Activated CD4-positive, alpha-beta T cell treated with anti-CD3 and anti-CD28 coated beads, Interleukin-2, amount 50 U/mL, for 1 hour (primary cell): Measurements from ENCODE around the gene DAZ4.
"Not testable (repeated sequence)": the region's sequence is repeated elsewhere in the genome, so short reads cannot be mapped to it uniquely, and the experiment has no call there.

ENCODE experiments used
- DNase-seq: peaks from one replicate; pipeline ENCODE4 v3.0.0-alpha.2; 2020

The DAZ4 gene, protein sequence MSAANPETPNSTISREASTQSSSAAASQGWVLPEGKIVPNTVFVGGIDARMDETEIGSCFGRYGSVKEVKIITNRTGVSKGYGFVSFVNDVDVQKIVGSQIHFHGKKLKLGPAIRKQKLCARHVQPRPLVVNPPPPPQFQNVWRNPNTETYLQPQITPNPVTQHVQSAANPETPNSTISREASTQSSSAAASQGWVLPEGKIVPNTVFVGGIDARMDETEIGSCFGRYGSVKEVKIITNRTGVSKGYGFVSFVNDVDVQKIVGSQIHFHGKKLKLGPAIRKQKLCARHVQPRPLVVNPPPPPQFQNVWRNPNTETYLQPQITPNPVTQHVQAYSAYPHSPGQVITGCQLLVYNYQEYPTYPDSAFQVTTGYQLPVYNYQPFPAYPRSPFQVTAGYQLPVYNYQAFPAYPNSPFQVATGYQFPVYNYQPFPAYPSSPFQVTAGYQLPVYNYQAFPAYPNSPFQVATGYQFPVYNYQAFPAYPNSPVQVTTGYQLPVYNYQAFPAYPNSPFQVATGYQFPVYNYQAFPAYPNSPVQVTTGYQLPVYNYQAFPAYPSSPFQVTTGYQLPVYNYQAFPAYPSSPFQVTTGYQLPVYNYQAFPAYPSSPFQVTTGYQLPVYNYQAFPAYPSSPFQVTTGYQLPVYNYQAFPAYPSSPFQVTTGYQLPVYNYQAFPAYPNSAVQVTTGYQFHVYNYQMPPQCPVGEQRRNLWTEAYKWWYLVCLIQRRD

DNA sequence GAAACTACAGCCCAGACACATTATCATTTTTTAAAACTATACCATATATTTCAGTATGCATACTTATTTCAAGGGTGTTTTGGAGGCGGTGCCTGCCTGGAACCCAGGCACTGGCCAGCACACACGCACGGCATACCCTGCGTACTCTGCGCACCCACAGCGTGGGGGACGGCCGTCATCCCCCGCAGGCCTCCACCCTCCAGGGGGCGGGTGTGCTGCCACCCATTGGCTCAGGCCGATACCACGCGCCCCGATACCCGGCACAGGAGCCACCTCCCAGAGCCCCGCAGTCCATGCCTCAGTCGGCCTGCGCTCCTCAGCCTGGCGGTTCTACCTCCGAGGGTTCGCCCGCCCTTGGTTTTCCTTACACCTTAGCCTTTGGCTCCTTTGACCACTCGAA, at the start of gene DAZ4:
Gene DAZ4 (plus strand): TSS at position 301 of the 400 bp plus-strand sequence. CDS start 208 bp downstream, outside the sequence.
- DNase-seq = not testable (repeated sequence)

DNA sequence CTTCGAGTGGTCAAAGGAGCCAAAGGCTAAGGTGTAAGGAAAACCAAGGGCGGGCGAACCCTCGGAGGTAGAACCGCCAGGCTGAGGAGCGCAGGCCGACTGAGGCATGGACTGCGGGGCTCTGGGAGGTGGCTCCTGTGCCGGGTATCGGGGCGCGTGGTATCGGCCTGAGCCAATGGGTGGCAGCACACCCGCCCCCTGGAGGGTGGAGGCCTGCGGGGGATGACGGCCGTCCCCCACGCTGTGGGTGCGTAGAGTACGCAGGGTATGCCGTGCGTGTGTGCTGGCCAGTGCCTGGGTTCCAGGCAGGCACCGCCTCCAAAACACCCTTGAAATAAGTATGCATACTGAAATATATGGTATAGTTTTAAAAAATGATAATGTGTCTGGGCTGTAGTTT, 20.4 kb upstream of the DAZ4 start, which contains the start of gene DAZ3:
Gene DAZ3 (minus strand): TSS at position 101 of the 400 bp plus-strand sequence. CDS start 208 bp downstream, outside the sequence.
- DNase-seq = not testable (repeated sequence)

DNA sequence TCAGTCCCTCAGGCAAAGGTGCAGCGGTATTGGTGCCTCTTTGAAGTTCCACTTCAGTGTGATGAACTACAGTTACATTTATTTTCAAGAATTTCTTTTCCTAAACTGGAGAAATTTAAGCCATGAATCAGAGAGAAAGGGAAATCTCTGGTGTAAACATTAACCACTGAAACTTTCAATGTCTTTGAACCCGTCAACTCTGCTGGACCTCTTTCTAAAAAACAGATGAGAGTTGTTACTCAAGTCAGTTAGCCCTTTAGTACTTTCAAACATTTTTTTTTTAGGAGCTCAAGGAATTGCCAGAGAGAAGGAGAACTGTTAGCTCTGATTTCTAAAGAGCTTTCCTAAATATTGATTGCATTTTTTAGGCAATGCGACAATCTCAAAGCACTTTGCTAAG, 11.9 kb upstream of the DAZ4 start:
- DNase-seq = not testable (repeated sequence)

DNA sequence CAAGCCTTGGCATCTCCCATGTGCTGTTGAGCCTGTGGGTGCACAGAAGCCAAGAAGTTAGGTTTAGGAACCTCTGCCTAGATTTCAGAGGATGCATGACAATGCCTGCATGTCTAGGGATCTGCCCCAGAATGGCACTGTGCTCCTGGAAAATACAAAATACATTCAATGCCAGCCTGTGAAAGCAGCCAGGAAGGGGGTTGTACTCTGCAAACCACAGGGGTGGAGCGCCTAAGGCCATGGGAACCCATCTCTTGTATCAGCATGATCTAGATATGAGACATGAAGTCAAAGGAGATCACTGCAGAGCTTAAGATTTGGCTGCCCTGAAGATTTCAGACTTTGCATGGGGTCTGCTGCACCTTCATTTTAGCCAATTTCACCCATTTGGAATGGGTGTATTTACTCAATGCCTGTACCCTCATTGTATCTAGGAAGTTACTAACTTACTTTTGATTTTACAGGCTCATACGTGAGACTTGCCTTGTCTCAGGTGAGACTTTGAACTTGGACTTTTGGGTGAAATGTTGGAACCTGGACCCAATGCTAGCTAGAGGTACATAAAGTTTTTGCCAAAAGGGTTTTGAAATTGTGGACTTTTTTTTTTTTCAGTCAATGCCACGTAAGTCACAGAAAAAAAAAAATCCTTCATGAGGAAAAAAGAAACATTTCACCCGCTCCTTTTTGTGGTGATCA, 9.4 kb upstream of the DAZ4 start:
- not testable (repeated sequence) for DNase-seq

DNA sequence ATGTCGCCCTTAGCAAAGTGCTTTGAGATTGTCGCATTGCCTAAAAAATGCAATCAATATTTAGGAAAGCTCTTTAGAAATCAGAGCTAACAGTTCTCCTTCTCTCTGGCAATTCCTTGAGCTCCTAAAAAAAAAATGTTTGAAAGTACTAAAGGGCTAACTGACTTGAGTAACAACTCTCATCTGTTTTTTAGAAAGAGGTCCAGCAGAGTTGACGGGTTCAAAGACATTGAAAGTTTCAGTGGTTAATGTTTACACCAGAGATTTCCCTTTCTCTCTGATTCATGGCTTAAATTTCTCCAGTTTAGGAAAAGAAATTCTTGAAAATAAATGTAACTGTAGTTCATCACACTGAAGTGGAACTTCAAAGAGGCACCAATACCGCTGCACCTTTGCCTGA, 8.7 kb upstream of the DAZ4 start:
- DNase-seq = not testable (repeated sequence)
